Stimulated activated CD8-positive, alpha-beta memory T cell treated with anti-CD3 and anti-CD28 coated beads, Interleukin-7, amount 100 ng/mL, for 1 hour (primary cell): ENCODE measurements around the gene MACIR.

Experiments
- DNase-seq, 2 donors: peaks; one replicate each; pipeline ENCODE4 v3.0.0-alpha.2; 2020; ENCODE audit warnings: low read depth in 2 of 2

Gene MACIR

DNA sequence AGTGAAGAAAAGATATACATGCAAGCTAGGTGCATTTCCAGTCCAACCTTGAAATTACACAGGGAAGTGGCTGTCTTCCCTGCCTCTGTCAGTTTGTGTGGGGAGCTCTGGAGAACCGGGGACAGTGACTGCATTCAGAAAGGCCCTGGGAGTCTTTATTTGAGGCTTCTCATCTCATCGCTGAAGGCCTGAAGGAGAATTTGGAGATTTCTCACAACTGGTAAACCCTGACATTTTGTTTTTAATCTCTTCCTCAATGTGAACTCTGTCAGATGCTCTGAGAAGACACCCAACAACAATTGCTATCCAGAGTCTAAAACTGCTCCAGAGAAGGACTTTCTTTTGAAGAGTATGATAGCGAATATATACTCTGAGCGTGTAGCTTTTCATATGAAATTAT lies 33.0 kb downstream of the MACIR start:
- DNase-seq: no peak

DNA sequence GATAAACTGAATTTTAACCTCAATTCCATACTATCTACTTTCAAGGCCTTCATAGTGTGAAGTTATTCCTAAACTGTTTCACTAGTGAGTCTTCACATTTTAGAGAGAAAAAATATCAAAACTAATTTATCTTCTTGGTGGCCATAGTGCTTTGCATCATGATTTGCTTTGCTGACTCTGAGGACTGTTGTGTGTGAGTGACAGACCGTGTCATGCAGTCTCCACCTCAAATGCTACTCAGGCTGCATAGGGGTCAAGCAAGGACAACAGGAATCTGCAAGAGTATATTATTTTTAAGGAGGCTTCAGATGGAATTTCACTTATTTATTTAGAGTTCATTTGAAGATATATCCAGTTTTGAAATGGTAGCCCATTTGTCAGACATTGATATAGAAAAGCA lies 34.5 kb downstream of the MACIR start:
- no peak for DNase-seq

DNA sequence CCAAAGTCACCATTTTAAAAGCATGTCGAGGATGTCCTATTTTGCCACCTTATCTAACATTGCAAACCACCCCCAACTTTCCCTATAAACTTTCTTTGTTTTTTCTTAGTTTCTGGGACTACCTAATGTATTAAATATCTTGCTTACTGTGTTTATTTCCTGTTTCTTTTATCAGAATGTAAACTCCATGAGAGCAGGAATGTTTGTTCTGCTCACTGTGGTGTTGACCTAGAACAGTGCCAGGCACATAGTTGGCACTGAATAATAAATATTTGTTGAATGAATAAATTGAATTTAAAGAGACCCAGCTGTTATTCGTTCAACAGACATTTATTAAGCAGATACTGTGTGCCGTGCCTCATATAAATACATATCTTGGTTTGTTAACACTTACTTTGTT lies 35.2 kb downstream of the MACIR start:
- DNase-seq: no peak

DNA sequence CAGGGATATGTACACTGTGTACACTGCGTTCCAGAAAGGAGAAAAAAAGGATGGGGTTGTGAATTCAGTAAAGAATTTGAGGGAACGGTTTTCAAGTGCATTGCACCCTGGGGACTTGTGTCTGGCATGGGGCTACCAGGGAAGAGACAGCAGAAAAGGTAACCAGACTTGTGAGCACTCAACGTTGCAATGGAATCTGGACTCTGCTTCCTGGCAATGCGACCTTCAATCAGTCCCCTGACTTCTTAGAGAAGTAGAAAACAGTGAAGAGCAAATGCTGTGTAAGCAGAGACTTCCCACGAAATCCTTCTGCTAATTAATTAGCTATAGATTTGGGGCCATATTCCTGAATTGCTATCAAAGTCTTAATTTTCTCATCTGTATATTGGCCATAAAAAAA lies 36.3 kb downstream of the MACIR start:
- no peak for DNase-seq

DNA sequence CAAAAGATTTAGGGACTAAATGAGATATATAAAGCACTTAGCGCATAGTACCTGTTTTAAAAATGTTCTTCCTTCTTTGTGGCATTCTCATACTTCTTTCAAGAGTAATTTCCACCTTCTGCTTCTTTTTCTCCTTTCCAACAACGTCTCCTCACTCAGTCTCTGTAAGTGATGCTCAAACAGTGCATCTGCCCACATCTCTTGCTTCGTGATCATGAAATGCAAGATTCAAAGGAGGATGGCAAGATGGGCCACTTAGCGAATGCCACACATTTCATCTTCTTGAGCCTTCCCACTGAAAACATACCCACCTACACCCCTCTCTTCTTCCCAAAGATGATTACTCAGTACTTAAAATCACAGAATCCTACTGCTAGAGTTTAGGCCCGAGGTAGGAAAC lies 36.9 kb downstream of the MACIR start:
- no peak for DNase-seq

DNA sequence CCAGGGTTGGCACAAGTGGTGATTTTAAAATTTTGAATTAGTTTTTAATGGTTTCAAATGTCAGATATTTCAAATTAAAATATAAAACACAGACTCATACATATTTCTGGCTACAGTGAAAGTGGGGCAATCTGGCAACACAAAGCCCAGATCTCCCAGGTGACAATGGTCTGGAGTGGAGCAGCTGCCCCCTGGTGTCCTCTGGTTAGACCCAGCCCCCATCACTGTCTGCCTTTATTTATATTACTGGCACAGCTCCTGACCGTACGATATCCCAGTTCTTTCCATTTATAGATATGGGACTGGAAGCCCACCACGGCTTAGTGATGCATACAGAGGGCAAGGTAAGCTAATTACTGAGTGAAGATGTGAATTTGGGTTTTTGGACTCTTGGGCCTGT lies 37.3 kb downstream of the MACIR start:
- DNase-seq: no peak

DNA sequence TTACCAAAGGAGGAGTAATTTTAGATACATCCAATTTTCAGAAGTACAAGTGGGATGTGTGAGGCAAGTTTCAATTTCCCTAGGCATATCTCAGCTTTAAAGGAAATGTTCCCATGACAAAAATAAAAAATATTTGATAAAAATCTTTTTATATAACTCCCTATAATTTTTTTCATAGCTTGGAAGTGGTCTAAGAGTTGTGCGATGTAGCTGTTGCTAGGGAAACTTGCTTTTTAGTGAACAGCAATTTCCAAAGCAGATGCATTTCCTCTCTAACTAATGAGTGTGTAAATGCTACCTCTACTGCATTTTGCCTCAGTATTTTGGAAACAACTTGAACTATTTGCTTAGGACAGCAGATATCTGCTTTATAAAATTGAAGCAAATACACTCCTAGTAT lies 39.6 kb downstream of the MACIR start:
- DNase-seq: no peak

DNA sequence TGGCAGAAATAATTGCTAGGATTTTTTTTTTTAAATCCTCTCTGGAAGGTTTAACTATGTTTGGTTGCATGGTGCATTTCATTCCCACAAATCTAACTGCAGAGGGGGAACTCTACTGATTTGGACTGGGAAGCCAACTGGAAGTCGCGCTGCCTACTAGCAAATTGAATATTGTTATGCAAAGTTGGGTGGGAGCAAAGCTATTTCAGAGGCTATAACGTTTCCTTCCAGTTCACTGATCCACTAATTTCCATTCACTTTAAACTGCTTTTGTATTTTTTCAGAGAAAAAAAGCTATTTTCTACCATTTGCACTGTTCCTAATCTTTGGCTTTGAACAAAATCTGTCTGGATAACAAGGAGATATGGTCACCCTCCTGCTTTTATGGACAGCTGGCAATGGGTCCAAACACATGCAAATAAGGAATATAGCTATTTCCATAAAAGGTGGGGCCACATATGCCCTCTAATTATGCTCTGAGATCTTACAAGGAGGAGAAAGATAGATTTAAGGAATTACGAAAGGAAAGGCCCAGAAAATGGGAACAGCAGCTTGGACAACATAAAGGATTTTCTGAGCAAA lies 40.1 kb downstream of the MACIR start:
- DNase-seq: no peak

DNA sequence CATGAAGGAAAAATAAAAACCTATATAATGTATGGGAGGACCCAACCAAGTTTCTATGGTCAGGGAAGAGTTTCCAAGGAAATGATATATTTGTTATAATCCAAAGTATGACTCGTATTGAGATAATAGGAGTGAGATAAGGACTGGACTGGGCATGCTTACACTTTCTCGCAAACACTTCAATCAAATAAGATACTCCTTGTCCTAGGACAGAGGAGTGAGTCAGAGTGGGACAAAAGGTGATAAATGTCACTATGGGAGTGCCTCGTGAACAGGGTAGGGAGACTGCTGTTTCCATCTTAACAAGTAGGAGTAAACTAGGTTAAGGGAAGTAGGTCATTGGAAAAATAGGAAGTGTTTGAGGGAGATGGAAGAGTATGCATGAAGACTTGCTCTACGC lies 47.2 kb downstream of the MACIR start:
- no peak for DNase-seq

DNA sequence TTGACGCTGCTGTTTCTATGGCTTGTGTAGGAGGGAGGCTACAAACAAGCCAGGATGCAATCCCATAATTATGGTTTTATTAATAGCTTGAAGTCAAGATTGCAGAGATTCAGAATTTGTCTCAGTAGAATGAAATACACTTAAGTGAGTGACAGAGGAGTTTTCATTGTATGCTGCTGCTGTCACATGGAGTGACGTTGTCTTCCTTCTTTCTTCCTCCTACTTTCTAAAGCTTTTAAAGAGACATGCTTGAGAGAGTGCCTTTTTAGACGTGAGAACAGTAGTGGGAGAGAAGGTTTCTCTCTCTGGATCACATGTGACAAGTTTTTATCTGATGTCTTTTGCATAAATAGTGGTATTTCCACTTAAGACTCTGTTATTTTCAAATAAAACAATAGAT lies 48.9 kb downstream of the MACIR start:
- DNase-seq: no peak

DNA sequence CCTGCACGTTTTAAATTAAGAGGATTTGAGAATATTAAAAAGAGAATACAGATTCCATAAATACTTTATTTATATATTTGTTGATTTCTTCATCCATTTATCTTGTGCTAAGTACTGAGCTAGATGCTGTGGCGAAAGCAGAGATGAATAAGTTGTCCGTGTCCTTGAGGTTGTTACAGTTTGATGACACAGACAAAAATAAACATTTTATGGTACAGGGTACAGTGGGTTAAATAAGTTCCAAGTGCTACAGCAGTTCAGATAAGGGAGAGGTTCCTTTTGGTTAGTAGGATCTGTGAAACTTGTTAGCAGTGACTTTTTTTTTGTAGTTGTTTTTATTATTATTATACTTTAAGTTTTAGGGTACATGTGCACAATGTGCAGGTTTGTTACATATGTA lies 50.2 kb downstream of the MACIR start:
- no peak for DNase-seq

DNA sequence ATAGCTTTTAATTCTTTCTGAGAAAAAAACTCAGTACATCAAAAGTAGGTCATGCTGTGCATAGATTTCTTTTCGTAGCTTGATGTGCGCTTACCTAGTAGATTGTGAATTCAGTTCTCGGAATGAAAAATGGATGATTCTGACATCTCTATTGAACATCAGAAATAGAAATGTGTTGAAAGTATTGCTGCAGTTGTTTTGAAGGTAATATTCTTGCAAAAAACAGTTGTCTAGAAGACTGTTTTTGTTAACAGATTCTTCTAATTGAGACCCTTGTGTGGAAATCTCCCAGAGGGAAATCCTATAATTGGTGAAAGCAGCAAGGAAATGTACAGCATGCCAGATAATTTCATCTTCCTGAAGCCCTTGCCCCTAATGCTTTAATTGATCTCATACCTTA lies 54.5 kb downstream of the MACIR start:
- no peak for DNase-seq

DNA sequence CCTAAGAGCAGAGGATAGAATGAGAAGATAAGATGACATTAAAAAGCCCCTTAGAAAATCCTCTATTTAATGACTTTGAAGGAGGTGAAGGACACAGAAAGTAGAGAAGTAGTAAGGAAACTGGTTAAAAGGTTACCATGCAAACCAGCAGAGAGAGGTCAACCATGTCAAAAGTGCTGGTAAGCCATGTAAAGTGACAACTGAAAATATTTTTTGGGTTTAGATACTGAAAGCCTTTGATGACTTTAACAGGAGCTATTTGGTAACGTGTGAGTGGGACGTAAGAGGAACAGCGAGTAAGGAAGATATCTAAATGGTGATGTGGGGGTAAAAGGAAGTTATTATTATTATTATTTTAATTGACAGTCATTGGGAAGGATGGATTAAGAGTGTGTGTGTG lies 56.9 kb downstream of the MACIR start:
- DNase-seq: no peak

DNA sequence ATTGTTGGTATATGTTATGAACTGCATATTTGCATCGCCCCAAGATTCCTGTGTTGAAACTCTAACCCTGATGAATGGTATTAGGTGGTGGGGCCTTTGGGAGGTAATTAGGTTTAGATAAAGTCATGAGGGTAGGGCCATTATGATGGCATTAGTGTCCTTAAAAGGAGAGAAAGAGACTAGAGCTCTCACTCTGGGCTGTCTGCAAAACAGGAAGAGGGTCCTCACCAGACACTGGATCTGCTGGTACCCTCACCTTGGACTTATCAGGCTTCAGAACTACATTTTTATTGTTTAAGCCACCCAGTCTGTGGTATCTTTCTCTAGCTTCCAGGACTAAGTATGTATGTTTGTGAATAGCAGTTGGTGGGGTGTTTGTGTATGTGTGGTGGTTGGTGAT lies 68.9 kb downstream of the MACIR start:
- no peak for DNase-seq

DNA sequence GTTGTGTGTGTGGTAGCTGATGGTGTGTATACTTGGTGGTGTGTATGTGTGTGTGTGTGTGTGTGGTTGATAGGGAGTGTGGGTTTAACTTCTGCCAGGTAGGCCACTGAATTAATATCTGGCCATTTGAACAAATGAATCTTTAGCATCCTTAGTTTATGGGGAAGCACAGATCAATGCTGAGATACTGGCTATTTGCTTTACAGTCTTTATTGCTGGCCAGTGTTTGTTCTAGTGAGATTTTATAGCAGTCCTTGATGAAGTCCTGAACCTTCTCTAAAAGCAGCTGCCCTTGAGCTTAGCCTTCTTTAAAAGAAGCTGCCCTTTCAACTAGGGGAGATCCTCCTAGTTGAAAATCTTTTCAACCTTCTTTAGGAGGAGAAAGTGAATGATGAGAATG lies 69.3 kb downstream of the MACIR start:
- no peak for DNase-seq
